Thoracic aorta (tissue), 2 donors: ENCODE measurements around the gene UBE2H. TPM values are rescaled to one million over a fixed set of nuclear protein-coding genes. Genes with fewer than 3 reads are reported as not detected.

Source experiments
- ATAC-seq: fragments of 150-250 bp; one replicate; pipeline ENCODE4 v1.8.0; 2017; ENCODE audit warnings: low read depth; ENCODE audit not compliant: insufficient number of reproducible peaks, low FRiP score
- DNase-seq: peaks from one replicate; pipeline ENCODE4 v3.0.0-alpha.2; 2020; ENCODE audit warnings: low spot score
- H3K27ac ChIP-seq, 2 donors: fragments of 200-600 bp; sonication (generic); 1 replicate in 1 of 2; 2 replicates in 1 of 2; pipeline ENCODE4 v1.5.1; 2016; ENCODE audit warnings: mild to moderate bottlenecking in 2 of 2, moderate library complexity in 2 of 2
- H3K27me3 ChIP-seq: fragments of 200-600 bp; sonication (generic); replicated peaks from 2 replicates; pipeline ENCODE4 v1.6.0; 2016; ENCODE audit warnings: mild to moderate bottlenecking; ENCODE audit not compliant: insufficient read depth
- H3K36me3 ChIP-seq: fragments of 200-600 bp; sonication (generic); one replicate; pipeline ENCODE4 v1.5.1; 2016
- H3K4me1 ChIP-seq, 2 donors: fragments of 200-600 bp; sonication (generic); 1 replicate in 1 of 2; 2 replicates in 1 of 2; pipeline versions ENCODE4 v1.5.1 to v1.6.0; 2016; ENCODE audit warnings: low read depth in 2 of 2, mild to moderate bottlenecking in 1 of 2; ENCODE audit not compliant: control insufficient read depth in 1 of 2
- H3K4me3 ChIP-seq: fragments of 200-600 bp; sonication (generic); 2 replicates; pipeline ENCODE4 v1.5.1; 2016; ENCODE audit warnings: mild to moderate bottlenecking
- H3K9me3 ChIP-seq: fragments of 200-600 bp; sonication (generic); 2 replicates; pipeline ENCODE4 v1.5.1; 2016
- total RNA-seq, 2 donors: library from RNA; depleted of rRNA; stranded (reverse); fragments of >200 nt; gene quantifications; one replicate each; pipeline versions ENCODE4 v1.1.0 to v1.2.3, GENCODE V29; 2016
- TF ChIP-seq, protein P1 (sequence below): fragments of 200-600 bp; sonication (generic); IDR thresholded peaks from one replicate; pipeline ENCODE4 v1.5.1; 2019; ENCODE audit warnings: antibody characterized with exemption

Gene UBE2H
- total RNA-seq, 2 donors from 2014 or later: 136 to 158 TPM

DNA sequence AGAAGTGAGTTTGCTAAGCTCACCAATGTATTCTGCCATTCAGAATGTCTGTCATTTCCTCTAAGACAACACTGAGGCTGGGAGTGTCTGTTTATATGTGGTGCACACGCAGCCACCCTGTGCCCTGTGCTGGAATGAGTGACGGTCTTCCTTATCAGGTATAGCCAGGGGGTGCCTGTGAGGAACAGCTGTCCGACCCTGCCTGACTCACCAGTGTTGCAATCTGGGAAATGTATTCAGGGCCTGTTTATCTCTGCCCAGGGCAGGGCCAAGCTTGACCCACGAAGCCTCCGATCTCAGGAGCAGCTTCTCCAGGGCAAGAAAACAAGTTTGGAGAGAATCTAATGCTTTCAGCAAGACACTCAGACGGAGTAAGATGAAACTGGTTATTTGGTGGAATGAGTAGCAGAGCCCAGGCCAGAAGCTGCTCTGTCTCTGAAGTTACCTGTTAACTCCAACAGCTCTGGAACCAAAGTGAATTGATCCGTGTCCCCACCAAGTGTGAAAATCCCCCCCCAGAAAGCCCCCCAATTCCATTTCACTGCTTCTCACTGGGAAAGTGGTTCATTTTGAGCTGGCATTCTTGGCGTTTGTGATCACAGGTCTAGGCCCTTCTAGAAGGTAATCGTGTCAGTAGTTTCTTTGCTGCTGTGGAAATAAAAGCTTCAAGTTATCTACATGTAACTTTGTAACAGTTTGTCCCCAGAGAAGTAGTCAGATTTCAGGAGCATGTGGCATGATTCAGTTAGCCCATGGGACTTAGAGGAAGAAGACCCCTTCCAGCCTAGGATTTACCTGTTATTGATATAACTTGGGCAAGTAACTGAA lies 6.1 kb upstream of the UBE2H start:
- Histone ChIP-seq H3K4me3 (no peak overlapping the region), H3K9me3 (no peaks in the 10 kb centered on the region), H3K4me1 (no peaks in the 10 kb centered on the region), H3K27me3 (no peaks in the 10 kb centered on the region), H3K27ac (no peak overlapping the region), H3K36me3 (no peaks in the 10 kb centered on the region)
- DNase-seq (no peak), ATAC-seq (no peak)
- TF ChIP-seq, protein P1, sequence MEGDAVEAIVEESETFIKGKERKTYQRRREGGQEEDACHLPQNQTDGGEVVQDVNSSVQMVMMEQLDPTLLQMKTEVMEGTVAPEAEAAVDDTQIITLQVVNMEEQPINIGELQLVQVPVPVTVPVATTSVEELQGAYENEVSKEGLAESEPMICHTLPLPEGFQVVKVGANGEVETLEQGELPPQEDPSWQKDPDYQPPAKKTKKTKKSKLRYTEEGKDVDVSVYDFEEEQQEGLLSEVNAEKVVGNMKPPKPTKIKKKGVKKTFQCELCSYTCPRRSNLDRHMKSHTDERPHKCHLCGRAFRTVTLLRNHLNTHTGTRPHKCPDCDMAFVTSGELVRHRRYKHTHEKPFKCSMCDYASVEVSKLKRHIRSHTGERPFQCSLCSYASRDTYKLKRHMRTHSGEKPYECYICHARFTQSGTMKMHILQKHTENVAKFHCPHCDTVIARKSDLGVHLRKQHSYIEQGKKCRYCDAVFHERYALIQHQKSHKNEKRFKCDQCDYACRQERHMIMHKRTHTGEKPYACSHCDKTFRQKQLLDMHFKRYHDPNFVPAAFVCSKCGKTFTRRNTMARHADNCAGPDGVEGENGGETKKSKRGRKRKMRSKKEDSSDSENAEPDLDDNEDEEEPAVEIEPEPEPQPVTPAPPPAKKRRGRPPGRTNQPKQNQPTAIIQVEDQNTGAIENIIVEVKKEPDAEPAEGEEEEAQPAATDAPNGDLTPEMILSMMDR: no peak

DNA sequence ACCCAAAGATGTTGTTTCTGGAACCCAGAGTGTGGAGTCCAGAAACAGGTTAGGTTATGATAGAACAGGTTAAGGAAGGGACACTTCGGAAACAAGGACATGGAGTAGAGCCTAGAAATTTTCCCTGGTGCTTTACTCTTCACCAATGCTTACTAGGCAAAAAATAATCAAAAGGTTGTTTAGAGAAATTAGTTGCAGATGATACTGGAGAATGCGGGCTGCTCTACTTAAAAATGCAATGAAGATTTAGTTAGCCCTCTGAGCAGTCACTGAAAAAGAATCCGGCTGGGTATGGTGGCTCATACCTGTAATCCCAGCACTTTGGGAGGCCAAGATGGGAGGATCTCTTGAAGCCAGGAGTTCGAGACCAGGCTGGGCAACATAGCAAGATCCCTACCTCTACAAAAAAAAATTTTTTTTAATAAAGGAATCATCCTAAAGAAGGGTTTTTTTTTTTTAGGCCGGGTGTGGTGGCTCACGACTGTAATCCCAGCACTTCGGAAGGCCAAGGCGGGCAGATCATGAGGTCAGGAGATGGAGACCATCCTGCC lies 3.3 kb upstream of the UBE2H start:
- Histone ChIP-seq H3K27ac (no peak overlapping the region), H3K9me3 (no peaks in the 10 kb centered on the region), H3K4me3 (no peak overlapping the region), H3K4me1 (no peaks in the 10 kb centered on the region), H3K27me3 (no peaks in the 10 kb centered on the region), H3K36me3 (no peaks in the 10 kb centered on the region)
- ATAC-seq: no peak
- DNase-seq: no peak
- TF ChIP-seq, protein P1: no peak

DNA sequence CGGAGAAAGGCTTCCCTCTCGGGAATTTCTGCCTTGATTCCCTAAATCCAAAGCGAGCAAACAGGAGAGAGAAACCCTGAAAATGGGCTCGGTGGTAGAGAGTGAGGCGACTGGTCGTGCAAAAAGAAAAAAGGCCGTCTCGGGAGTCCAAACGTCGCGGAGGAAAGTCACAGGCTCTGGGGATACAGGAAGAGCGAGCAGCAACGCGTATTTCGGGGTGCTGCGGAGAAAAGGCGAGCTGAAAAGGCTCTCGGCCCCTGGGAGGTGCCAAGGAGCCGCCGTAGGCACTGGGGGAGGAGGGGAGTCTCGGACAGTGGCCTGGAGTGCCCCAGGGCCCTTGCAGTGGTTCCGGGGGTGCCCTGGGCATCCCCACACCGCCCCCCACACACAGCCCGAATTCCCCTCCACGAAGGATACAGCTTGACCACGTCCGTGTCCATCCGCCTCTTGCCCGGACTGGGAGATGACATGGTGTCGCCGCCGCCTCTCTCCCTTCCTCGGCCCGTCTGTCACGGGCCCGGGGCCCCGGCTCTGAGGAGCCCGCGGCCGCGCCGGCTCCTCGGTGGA lies 591 bp downstream of the UBE2H start:
- H3K27ac ChIP-seq: peak overlapping the region; percentile 94 to 98
- H3K27me3 ChIP-seq: no peaks in the 10 kb centered on the region
- DNase-seq (no peak), ATAC-seq (no peak)
- no peaks in the 10 kb centered on the region for H3K36me3 ChIP-seq
- TF ChIP-seq, protein P1: no peak
- peak overlapping the region; percentile 89 for H3K4me3 ChIP-seq
- peaks cover 20 to 29% of the 10 kb centered on the region in 2 donors for H3K4me1 ChIP-seq
- H3K9me3 ChIP-seq: no peaks in the 10 kb centered on the region

DNA sequence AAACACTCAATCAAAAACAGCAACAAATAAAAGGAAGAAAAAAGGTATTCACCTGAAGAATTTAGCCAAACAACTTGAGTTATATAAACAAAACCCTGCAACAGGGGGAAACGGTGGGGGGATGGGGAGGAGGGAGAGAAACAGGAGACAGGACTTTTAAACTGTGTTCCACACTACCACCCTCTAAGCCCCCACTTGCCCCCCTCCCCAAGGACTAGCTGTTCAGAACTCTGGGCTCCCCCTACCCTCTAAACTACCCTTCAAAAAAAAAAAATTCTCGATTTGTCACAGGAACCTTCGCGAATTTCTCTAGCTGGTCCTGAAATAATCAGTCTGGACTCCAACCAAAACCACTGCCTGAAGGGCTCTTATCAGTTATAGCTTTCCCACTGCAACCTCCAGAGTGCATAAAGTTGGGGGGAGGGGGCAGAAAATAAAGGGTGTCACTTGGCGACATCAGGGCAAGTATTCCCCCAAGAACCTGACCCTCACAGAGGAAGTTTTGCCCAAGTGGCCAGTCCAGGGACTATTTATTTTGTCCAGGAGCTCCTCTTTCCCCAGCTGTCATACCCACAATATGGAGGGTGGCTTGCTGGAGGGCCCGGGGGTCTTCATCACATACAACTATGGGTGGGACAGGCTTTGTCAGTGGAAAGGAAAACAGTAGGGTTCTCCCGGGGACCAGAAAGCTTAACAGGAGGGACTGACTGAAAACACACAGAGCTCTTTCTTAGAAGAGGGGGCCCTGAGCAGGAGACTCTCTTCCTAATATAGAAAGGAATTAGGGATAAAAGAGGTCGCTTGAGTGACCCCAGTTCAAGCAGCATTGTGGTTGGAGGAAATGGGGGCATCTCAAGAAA lies 1.3 kb downstream of the UBE2H start:
- DNase-seq: no peak
- ATAC-seq: no peak
- H3K27ac ChIP-seq: peak overlapping the region; percentile 94 to 98
- H3K9me3 ChIP-seq: no peaks in the 10 kb centered on the region
- H3K27me3 ChIP-seq: no peaks in the 10 kb centered on the region
- peak overlapping the region; percentile 89 for H3K4me3 ChIP-seq
- H3K4me1 ChIP-seq: peaks cover 24 to 36% of the 10 kb centered on the region in 2 donors
- H3K36me3 ChIP-seq: no peaks in the 10 kb centered on the region
- TF ChIP-seq, protein P1: no peak

DNA sequence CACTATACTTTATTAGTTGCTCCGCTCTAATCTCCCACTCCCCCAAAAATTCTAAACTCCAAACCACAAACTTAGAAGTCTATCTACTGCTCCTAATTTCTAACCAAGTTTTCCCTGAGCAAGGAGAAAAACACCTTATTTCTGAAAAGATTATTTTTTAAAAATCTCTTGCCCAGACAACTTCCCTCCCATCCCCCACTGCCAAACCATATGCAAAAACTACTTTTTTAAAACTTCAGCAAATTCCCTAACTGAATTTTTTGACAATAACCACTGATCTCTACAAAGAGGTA lies 1.9 kb downstream of the UBE2H start:
- peaks cover 24 to 42% of the 10 kb centered on the region in 2 donors for H3K4me1 ChIP-seq
- no peaks in the 10 kb centered on the region for H3K36me3 ChIP-seq
- peak overlapping the region; percentile 94 to 98 for H3K27ac ChIP-seq
- TF ChIP-seq, protein P1: no peak
- no peak for DNase-seq
- no peaks in the 10 kb centered on the region for H3K9me3 ChIP-seq
- H3K4me3 ChIP-seq: peak overlapping the region; percentile 89
- no peak for ATAC-seq
- no peaks in the 10 kb centered on the region for H3K27me3 ChIP-seq
